OCI-LY7 (cell line): ENCODE data around the gene MTX3. TPM values are rescaled to one million over a fixed set of nuclear protein-coding genes. Genes with fewer than 3 reads are reported as not detected.

Experiments
- BruUV-seq: library from RNA; stranded (reverse); fragments of 400-500 nt; replicated peaks from 2 replicates; lab custom pipeline; 2021; lab: Mats Ljungman, UMichigan
- CTCF ChIA-PET: fragments of 300-600 bp; sonication (Branson Sonifier 250); formaldehyde crosslinking; loops from one replicate; lab custom pipeline; 2022; ENCODE audit warnings: antibody characterized with exemption; ENCODE audit not compliant: unreplicated experiment; lab: Charles Lee
- POLR2A ChIA-PET: fragments of 300-600 bp; sonication (Branson Sonifier 250); formaldehyde crosslinking; loops from one replicate; lab custom pipeline; 2022; ENCODE audit warnings: antibody characterized with exemption; lab: Charles Lee
- DNase-seq: peaks from one replicate; pipeline ENCODE4 v3.0.0-alpha.2; 2015; ENCODE audit warnings: low spot score
- H2AFZ ChIP-seq: fragments of 200-600 bp; sonication (generic), shearing (Covaris generic); 2 replicates; pipeline ENCODE4 v1.6.1; 2014; ENCODE audit warnings: mild to moderate bottlenecking, antibody characterized with exemption, low read length, moderate library complexity
- H3K27ac ChIP-seq: fragments of 200-600 bp; sonication (generic); 2 replicates; pipeline ENCODE4 v1.5.1; 2014; ENCODE audit warnings: mixed run types, low read depth, mild to moderate bottlenecking, moderate library complexity, low read length, inconsistent platforms; ENCODE audit not compliant: poor library complexity, severe bottlenecking
- H3K36me3 ChIP-seq: fragments of 200-600 bp; sonication (generic); 2 replicates; pipeline ENCODE4 v1.6.1; 2014; ENCODE audit warnings: mild to moderate bottlenecking, antibody characterized with exemption, low read length, moderate library complexity, mixed read lengths; ENCODE audit not compliant: insufficient read depth
- H3K4me1 ChIP-seq: fragments of 200-600 bp; sonication (generic); 2 replicates; pipeline ENCODE4 v1.5.1; 2014; ENCODE audit warnings: mild to moderate bottlenecking, low read length; ENCODE audit not compliant: insufficient read depth, poor library complexity, severe bottlenecking
- H3K4me2 ChIP-seq: fragments of 200-600 bp; sonication (generic); 2 replicates; pipeline ENCODE4 v1.6.1; 2014; ENCODE audit warnings: mild to moderate bottlenecking, low read length
- H3K4me3 ChIP-seq: fragments of 200-600 bp; sonication (generic); 2 replicates; pipeline ENCODE4 v1.5.1; 2014; ENCODE audit warnings: mild to moderate bottlenecking, low read depth, low read length; ENCODE audit not compliant: poor library complexity, severe bottlenecking
- H3K79me2 ChIP-seq: fragments of 200-600 bp; sonication (generic); 2 replicates; pipeline ENCODE4 v1.6.1; 2016; ENCODE audit warnings: low read depth, mild to moderate bottlenecking, low read length, moderate library complexity, mixed read lengths; ENCODE audit not compliant: insufficient read depth
- H3K9me2 ChIP-seq: fragments of 200-600 bp; sonication (generic); 2 replicates; pipeline ENCODE4 v1.6.1; 2016; ENCODE audit warnings: mild to moderate bottlenecking, low read length, mixed read lengths; ENCODE audit not compliant: insufficient read depth
- H3K9me3 ChIP-seq: fragments of 200-600 bp; sonication (generic); 2 replicates; pipeline ENCODE4 v1.6.1; 2014; ENCODE audit warnings: mild to moderate bottlenecking, mixed run types, low read length, mixed read lengths
- H4K20me1 ChIP-seq: fragments of 200-600 bp; sonication (generic); 2 replicates; pipeline ENCODE4 v1.6.1; 2014; ENCODE audit warnings: mild to moderate bottlenecking, antibody characterized with exemption, low read length, moderate library complexity, mixed read lengths; ENCODE audit not compliant: insufficient read depth
- EZH2phosphoT487 ChIP-seq: fragments of 200-600 bp; sonication (generic); IDR thresholded peaks from 2 replicates; pipeline ENCODE4 v1.6.1; 2018; ENCODE audit warnings: low read depth, borderline replicate concordance, mild to moderate bottlenecking, mixed run types, antibody characterized with exemption, low read length, moderate library complexity, mixed read lengths
- intact Hi-C: fragments of 100-400 bp; cut with micrococcal nuclease; formaldehyde crosslinking; loops from one replicate; pipeline ENCODE4 v1.10.0; 2022; ENCODE audit not compliant: unreplicated experiment
- total RNA-seq, 2 experiments: library from RNA; depleted of rRNA in 1 of 2; stranded (reverse); fragments of >200 nt in 1 of 2; shearing (Covaris generic) in 1 of 2; gene quantifications; 2 replicates each; pipeline ENCODE4 v1.2.3, GENCODE V29; 2014 to 2022
- TF ChIP-seq, protein P1 (sequence below): fragments of 200-600 bp; sonication (generic); conservative IDR thresholded peaks from 2 replicates; pipeline ENCODE4 v1.5.1; 2014; ENCODE audit warnings: mild to moderate bottlenecking, antibody characterized with exemption, low read length, moderate library complexity, mixed read lengths

The MTX3 gene
- total RNA-seq, 2 experiments from 2014 or later, result 26.0 to 53.6 TPM

DNA sequence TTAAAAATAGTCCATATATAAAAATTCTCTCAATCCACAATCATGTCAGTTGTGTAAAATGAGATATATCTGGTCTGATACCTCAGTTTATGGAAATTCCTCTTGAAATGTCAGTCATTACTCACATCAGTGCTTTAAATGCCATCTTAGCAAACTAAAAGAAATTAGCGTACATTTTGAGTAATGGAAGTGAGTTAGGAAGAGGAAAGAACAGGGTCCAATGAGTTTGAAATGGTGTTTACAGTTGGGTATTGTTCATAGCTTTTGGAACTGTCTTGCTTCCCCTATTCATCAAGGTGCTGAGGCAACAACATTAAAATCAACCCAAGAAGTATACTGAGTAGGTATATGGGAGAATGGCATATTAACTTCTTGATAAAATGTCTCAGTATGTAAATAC, 8.7 kb upstream of the MTX3 start:
- Histone ChIP-seq H3K4me1 (no peaks in the 10 kb centered on the region), H3K4me2 (no peak overlapping the region), H3K27ac (no peak overlapping the region), H3K9me2 (no peaks in the 10 kb centered on the region), H3K36me3 (no peaks in the 10 kb centered on the region), H3K4me3 (no peak overlapping the region), H3K79me2 (no peaks in the 10 kb centered on the region), H2AFZ (no peak overlapping the region), H4K20me1 (no peaks in the 10 kb centered on the region), H3K9me3 (no peaks in the 10 kb centered on the region)
- no peak for DNase-seq
- ChIA-PET CTCF (no interaction called here), POLR2A (interaction anchor here (1.4 kb wide), 1 partner anchor 8 kb away, joined by 3 read pairs; no protein-coding TSS in a partner anchor)
- no peak for TF ChIP-seq EZH2phosphoT487
- TF ChIP-seq, protein P1, sequence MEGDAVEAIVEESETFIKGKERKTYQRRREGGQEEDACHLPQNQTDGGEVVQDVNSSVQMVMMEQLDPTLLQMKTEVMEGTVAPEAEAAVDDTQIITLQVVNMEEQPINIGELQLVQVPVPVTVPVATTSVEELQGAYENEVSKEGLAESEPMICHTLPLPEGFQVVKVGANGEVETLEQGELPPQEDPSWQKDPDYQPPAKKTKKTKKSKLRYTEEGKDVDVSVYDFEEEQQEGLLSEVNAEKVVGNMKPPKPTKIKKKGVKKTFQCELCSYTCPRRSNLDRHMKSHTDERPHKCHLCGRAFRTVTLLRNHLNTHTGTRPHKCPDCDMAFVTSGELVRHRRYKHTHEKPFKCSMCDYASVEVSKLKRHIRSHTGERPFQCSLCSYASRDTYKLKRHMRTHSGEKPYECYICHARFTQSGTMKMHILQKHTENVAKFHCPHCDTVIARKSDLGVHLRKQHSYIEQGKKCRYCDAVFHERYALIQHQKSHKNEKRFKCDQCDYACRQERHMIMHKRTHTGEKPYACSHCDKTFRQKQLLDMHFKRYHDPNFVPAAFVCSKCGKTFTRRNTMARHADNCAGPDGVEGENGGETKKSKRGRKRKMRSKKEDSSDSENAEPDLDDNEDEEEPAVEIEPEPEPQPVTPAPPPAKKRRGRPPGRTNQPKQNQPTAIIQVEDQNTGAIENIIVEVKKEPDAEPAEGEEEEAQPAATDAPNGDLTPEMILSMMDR, result no peak
- intact Hi-C loops, result no loop called here
- BruUV-seq, result no TSS peak

DNA sequence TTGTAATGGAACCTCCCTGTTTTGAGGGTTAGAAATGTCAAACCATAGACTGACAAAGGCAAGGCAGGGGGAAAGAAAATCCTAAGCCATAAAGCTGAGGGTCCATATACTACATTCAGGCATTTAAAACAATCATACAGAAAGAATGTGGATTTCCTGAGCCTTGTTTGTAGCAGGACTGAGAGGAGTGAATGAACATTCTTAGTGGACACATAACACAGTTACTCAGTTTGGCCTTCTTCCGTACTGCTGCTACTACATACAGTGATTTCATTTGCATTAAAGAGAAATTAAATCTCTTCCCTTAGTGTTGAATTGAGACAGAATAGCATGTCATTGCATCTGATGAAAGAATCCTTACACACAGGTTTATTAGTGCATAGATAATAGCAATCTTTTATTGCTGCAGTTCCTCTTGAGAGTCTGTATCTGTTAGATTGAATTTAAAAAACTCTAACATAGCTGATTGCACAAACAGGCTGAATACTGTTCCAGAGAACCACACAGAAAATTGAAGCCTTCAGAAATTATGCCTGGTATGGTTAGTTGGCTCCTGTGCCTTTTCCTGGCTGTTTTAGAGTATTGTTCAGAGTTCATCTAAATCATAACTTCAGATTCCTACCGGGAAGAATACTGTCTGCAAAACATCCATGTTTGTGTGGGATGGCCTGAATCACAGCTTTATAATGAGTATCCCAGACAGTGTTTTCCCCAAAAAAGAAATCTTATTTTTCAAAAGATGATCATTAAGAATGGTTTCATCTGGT, 2.0 kb upstream of the MTX3 start:
- Histone ChIP-seq H3K79me2 (peaks cover 34% of the 10 kb centered on the region), H3K9me3 (no peaks in the 10 kb centered on the region), H3K4me2 (0 out of 2 replicates have a peak overlapping the region, but pooled peaks have one; percentile 95), H3K4me1 (peaks cover 28% of the 10 kb centered on the region), H3K9me2 (no peaks in the 10 kb centered on the region), H3K36me3 (peaks cover 12% of the 10 kb centered on the region), H3K27ac (no peak overlapping the region), H2AFZ (no peak overlapping the region), H4K20me1 (no peaks in the 10 kb centered on the region), H3K4me3 (no peak overlapping the region)
- BruUV-seq, result no TSS peak
- TF ChIP-seq, protein P1, result no peak
- intact Hi-C loops, result loop anchor here (5.0 kb wide), 1 partner anchor 66 kb away; no protein-coding TSS in a partner anchor
- ChIA-PET CTCF (no interaction called here), POLR2A (interaction anchor here (1.3 to 1.7 kb wide), 3 partner anchors 12 to 17 kb away, joined by 4 to 8 read pairs (median 4); no protein-coding TSS in a partner anchor)
- DNase-seq, result no peak

DNA sequence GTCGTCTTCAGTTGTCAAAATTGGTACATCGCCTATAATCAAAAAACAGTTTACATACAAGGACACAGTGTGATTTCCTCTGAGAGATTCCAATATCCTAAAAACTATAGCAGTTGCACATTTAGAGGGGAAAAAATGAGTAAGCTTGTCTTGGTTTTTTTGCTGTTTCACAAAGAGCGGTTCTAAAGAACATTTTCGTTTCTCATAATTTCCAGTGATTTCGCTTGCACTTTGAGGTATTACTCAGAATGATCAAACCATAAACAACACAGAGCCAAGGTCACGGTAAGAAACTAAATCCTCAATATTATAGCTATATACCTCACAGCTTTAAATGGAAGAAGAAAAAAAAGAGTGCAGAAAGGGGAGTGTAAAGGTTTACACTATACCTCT, 861 bp downstream of the MTX3 start:
- DNase-seq, result peak; percentile 11
- Histone ChIP-seq H4K20me1 (no peaks in the 10 kb centered on the region), H3K27ac (peak overlapping the region; percentile 85), H3K4me2 (peak overlapping the region; percentile 95), H3K9me2 (no peaks in the 10 kb centered on the region), H3K36me3 (peaks cover 41% of the 10 kb centered on the region), H2AFZ (peak overlapping the region; percentile 58; the same call in 1 of the 2 replicates), H3K4me3 (peak overlapping the region; percentile 80), H3K79me2 (peaks cover 41% of the 10 kb centered on the region), H3K4me1 (peaks cover 48% of the 10 kb centered on the region), H3K9me3 (no peaks in the 10 kb centered on the region)
- intact Hi-C loops, result loop anchor here (5.0 kb wide), 1 partner anchor 63 kb away; no protein-coding TSS in a partner anchor
- POLR2A ChIA-PET, result interaction anchor here (0.5 to 3.3 kb wide), 12 partner anchors 9 to 112 kb away, joined by 3 to 62 read pairs (median 3); no protein-coding TSS in a partner anchor
- no peak for TF ChIP-seq EZH2phosphoT487
- TF ChIP-seq, protein P1, result no peak
- CTCF ChIA-PET, result interaction anchor here (0.5 to 0.7 kb wide), 2 partner anchors 105 to 459 kb away, joined by 3 to 4 read pairs; no protein-coding TSS in a partner anchor
- BruUV-seq, result no TSS peak
